ENCODE results near the gene EDAR.

Gene EDAR

DNA sequence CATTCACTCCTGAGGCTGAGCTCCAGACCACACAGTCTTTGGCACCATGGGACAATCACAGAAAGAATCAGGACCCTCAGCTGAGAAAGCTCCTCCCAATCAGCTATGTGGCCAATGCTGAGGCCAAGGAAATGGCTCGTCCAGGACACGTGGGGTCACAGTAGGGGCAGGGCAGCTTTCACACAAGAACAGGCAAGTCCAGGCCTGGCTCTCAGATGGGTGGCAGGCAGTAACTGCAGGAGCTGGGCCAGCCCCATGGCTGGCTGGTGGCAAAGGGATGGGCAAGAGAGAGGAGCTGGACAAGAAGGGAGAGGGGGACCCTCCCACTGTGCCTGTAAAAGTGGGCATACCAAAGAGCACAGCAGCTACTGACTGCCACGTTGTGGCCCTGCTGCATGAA, 12.2 kb upstream of the EDAR start:
- DNase-seq (ENCODE audit: low read depth), result no peak

DNA sequence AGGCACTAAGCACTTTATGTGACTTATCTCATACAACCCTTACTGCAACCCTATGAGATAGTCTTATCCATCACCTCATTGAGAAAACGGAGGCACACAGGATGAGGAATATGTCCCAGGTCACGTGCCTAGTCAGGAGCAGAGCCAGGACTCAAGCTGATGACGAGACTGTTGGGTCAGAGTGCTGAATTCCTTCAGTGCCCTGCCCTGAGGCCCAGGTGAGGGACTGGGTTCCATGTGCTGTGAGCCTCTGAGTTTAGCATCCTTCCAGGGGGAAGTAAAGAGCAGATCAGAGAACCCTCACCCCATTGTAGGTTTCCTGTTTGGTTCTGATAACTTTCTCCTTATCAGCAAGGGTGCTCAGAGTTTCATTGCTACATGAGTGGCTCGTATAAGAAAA, 11.7 kb upstream of the EDAR start:
- no peak for DNase-seq (ENCODE audit: low read depth)

DNA sequence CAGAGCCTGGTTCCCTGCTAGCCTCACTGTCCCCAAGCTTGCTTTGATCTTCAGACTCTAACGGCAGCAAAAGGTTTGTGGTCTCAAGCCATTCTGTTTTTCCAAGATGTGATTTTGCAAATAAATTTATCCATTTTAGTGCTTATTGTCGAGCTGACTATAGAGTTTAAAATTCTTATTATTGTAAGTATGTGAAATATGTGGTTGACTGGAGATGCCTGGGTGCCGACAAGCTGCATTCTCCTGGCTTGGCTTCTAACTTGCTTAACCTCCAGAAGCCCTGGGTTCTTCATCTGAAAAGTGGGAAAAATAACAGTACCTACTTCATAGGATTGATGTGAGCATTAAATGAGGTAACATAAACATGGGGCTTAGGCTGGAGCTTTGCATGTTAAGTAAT, 9.9 kb upstream of the EDAR start:
- peak; percentile 10 for DNase-seq (ENCODE audit: low read depth)

DNA sequence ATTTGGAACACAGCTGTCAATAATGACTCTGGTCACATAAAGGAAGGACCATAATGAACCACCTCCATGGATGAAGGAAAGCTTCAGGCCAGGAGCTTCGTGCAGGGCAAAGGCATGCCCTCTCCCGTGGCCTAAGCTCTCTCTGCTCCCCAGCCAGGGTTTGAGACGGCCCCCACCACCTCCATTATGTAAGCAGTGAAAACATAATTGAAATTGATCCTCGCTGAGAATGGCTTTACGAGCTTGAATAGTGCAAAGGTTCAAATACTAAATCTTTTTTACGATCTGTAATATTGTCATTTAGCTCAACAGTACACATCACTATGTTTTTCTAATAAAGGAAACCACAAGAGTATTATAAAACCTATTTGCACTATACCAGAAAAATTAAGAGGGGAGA, 5.2 kb upstream of the EDAR start:
- DNase-seq (ENCODE audit: low read depth), result no peak

DNA sequence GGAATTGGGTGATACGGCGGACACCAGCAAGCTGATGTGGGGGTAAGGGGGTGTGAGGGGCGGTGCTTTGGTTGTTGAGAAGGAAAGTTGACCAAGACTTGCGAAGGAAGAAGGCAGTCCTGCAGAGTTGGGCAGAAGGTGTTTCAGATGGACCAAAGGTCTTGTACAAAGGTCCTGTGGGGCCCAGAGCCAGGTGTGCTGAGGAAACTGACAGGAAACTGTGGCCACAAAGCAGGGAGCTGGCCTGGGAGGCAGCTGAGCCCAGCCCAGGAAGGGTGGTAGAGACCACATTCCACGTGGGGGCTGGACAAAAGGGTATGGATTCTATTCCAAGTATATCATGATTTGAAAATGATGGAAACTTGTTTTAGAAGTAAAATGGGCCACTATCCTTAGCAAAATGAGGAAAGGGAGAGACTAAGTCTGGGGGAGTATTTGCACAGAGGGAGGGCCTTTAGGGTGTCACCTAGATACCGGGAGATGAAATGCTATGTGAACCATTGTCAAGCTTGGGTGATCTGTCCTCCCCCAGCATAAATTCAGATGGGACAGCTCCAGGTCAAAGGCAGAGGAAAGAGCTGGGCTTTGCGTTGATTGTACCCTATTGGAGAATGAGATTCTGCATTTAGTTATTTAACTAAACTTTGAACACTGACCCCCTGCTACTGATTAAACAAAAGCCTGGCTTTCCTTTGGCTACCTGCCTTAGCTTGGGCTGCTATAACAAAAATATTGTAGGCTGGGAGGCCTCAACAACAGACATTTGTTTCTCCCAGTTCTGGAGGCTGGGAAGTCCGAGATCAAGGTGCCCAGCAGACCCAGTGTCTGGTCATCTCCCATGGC, 4.3 kb upstream of the EDAR start:
- DNase-seq (ENCODE audit: low read depth), result no peak

DNA sequence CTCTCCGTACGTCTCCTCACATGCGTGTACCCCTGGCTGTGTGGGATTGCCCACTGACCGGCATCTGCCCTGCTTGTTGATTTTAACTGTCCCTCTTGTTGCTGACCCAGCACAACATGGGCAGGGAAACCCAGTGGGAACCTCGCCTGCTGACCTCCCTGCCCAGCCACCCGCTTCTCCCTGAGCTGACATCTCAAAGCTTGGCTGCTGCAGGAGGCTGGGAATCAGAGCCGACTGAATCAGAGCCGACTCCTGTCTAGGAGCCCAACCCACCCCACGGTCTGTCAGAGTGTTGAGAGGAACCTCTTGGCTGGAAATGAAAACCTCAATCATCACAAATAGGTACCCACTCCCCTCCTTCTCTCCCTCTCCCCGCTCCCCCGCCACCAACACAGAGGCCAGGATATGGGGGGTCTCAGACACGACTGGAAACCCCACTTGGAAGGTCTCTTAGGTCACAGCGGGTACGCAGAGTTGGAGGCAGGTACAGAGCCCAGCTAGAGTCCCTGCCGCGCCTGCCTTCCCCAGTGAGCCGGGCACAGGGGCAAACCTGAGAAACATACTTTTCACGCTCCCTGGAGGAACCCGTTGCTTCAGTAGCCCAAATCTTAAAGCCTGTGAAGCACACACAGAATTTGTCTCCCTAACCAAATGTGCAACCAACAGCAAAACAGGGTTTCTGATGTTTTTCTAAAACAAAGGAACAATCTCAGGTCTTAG, 784 bp downstream of the EDAR start:
- DNase-seq (ENCODE audit: low read depth), result no peak

DNA sequence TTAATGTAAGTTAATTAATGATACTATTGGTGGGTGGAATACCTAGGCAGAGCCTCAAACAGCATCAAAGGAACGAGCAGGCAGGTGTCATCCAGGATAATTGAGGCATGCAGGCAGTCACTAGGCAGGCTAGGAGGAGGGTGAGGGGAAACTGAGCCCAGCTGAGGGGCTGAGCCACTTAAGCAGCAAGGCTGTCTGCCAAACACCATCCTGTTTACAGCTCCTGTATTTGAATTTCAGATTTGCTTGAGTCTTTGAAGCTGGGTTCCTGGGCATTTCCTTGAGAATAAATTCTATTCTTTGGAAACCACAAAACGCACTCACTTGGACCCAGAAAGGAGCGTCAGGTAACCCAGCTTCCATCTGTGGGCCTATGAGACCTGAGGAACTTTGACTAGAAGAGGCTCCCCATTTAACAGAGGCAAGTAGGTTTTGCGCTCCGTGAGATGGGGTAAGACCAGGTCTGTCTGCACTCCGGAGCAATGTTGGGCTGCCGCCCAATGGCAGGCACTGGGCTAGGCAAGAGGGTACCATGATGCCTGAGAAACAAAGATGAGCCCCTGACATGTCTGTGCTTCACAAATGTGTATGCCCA, 2.0 kb downstream of the EDAR start:
- no peak for DNase-seq (ENCODE audit: low read depth)

DNA sequence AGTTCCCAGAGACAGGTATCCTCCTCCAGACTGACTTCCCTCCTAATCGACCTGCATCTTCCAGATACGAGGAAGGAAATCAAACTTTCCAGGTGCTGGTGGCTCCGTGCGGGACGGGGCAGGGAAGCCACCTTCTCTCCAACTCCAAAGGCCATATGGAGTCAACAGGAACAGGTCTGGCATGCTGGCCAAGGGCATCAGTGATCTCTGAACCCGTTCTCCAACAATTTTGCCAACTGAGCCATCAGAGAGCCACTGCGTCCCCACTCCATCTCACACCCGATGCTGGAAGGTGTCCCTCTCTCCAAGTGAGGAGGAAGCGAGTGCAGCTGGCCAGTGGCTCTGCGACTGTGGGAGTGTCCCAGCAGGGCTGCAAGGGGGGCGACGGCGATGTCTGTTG, 5.4 kb downstream of the EDAR start:
- DNase-seq (ENCODE audit: low read depth), result no peak

DNA sequence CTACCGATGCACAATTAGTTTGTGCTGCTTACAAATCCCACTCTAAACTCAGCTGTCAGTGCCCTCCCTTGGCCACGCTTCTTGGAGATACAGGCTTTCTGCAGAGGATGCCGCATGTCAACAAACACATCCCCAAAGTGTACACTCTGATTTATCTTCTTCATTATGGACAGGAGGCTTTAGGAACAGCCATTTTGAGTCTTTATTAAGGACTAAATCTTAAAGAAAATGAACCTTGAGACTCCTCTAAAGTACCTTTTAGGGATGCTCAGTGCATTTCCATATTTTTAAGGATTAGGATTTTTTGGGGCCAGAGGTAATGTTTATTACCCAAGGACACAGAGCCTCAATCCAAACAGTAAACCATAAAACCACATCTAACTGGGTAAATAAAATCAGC, 6.0 kb downstream of the EDAR start:
- no peak for DNase-seq (ENCODE audit: low read depth)

DNA sequence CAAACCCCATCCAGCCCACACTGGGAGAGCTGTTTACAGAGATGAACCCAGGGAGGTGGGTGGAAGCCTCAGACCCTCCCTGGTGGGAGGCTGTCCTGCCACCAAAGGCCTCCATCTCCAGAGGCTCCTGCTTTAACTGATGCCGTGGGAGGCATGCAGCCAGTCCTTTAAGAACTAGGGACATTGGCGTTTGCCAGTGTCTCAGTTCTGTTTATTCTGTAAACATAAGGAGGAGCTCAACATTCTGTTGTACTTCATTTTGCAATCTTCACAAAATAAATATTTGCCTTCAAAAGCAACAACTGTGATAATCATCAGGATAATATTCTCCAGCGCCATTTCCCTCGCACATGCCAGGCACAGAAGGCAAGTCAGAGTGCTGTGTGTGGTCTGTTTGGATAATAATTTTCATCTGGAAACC, 6.8 kb downstream of the EDAR start:
- no peak for DNase-seq (ENCODE audit: low read depth)

DNA sequence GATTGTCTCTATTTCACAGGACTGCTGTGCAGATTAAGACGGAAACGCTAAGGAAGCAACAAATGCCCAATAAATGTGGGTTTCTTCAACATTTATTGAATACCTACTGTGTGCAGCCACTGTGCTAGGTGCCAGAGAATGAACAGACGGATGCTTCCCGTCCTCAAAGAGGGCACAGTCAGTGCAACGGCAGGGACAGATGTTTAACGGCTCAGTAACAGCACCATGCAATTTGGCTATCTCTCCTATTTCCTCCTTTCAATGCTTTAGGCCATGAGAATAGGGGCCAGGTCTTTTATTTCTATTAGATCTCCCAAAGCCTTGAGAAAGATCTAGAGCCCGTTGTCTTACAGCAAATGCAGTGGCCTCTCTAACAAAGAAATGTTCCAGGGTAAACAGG, 7.2 kb downstream of the EDAR start:
- no peak for DNase-seq (ENCODE audit: low read depth)

DNA sequence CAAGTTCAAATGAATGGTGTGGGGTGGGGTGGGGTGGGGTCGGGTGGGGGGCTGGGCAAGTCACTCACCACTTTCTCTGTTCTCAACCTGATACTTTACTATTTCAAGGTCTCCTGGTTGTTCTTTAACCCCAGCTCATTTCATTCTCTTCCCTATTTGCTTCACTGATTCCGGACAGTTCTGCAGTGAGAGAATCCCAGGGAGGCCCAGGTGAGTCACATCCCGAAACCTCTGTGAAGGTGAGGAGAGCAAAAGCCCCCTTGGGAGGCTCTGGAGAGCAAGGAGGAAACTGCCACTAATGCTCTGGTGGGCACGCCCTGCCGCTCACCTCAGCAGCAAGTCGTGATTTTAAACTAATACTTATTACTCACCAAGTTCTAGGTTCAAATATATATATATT, 8.9 kb downstream of the EDAR start:
- DNase-seq (ENCODE audit: low read depth), result no peak

DNA sequence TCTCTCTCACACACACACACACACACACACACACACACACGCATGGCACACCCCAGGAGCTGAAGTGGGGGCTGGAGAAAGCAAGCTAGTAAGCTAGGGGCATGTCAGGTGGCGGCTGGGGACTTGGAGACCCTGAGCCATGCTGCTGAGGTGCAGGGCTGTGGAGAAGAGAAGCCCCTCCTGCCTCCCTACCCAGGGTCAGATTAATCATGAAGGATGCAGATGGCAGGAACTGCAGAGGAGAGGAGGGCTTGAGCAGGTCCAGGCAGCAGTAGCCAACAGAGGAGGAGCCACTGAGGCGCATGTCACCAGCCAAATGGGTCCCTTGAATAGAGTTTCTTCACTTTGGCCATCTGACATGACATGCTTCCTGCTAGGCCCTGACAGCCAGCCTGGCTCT, 9.6 kb downstream of the EDAR start:
- no peak for DNase-seq (ENCODE audit: low read depth)

DNA sequence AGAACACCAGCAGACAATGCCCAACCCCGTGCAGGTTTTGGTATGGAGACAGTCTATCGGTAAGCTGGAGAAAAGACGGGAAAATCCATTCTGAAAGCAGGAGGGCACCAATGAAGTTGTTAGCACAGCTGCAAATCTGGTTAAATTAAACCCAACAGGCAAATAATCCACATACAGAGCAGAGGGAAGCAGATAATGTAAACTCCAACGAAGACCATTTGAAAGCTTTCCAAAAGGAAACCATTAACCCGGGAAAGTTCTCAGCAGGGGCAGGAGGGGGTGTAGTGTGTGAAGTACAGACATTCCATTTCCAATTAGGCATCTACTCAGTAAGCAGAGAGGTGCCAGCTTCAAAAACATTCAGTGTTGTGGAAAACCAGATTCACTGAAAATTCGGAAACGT, 10.3 kb downstream of the EDAR start:
- no peak for DNase-seq (ENCODE audit: low read depth)

DNA sequence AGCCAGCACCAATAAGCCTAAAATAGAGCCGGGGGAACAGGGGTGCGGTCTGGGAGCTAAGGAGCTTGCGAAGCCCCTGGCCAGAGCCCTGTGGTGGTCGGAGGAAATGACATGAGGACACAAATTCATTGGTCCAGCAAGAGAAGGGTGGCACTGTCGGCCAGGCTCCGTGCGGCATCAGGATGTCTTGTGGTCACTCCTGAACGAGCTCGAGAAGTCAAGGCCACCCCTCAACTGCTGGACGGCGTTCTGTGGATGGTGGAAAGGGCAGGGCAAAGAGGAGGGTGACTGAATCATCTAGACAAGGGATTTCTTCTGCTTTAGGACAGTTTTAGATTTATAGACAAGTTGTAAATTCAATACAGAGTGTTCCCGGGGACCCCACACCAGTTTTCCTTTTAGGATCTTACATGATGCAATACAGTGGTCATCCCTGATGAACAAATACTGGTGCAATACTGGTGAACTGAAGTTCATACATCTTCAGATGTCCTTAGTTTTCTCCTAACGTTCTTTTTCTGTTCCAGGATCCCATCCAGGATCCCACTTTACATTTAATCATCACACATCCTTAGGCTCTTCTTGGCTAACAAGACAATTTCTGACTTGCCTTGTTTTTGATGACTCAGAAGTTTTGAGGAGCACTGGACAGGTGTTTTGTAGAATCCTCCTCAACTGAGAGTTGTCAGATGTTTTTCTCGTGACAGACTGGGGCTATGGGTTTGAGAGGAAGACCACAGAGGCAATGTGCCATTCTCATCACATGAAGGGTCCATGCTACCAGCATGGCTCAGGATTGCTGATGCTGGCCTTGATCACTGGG, 13.2 kb downstream of the EDAR start:
- DNase-seq (ENCODE audit: low read depth), result no peak

DNA sequence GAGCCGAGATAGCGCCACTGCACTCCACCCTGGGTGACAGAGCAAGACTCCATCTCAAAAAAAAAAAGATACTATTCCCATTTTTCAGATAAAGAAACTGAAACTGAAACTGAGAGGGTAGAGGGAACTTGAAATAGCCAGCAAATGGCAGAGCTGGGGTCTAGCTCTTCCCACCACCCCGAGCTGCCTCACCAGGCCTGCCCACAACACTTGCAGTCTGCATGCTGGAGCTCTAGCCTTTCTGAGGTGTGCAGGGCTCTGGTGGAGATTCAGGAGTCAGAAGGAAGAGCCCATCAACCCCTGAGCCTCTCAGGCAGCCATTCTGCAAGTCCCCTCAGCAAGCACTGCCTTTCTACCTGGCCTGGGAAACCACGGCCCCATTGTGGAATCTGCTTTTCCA, 14.3 kb downstream of the EDAR start:
- no peak for DNase-seq (ENCODE audit: low read depth)

DNA sequence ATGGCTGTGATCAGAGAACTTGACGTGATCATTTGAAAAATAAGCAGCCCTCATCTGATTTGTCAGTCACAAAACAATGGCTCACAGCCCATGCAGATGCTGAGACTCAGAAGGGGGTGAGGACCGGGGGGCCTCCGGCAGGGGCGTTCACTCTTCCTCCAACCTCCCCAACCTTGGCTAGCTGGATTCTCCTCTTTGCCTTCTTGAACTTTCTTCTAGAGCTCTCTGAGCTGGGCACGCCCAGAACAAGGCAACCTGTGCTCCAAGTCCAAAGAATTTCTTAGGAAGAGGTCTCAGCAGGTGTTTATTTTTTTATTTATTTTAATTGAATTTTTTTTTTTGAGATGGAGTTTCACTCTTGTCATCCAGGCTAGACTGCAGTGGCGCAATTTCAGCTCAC, 16.4 kb downstream of the EDAR start:
- no peak for DNase-seq (ENCODE audit: low read depth)

DNA sequence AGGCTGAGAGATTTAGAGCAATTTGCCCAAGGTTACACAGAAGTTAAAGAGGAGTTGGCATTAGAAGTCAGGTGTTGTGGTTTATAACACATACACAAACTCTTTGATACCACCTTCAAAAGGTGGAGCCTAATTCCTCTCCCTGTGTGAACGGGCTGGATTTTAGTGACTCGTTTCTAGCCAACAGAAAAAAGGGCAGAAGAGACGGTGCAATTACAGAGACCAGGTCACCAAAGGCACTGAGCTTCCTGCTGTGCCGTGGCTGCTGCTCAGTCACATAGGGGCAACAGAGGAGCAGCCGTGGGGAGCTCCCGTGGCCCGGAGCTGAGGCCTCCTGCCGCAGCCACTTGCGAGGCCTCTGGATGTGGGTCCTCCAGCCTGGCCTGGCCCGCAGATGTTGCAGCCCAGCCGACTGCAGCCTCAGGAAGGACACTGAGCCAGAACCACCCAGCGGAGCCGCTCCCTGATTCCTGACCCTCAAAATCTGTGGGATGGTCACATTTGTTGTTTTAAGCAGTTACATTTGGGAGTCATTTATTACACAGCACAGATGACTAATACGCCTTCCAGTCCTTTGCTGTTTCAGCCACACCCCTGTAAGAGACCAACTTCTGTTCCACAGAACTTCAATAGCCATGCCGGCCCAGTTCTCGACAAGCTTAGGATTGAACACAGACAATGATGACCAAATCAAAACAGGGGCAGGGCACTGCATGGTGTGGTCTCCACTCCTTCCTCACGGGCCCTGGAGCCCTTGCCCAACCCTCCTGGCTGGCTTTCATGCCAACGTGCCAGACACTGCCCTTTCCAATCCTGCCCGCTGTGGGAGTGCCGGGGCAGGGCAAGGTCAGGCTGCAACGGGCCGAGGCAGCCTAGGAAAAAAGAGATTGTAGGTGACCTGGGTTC, 17.1 kb downstream of the EDAR start:
- DNase-seq (ENCODE audit: low read depth), result peak; percentile 31

DNA sequence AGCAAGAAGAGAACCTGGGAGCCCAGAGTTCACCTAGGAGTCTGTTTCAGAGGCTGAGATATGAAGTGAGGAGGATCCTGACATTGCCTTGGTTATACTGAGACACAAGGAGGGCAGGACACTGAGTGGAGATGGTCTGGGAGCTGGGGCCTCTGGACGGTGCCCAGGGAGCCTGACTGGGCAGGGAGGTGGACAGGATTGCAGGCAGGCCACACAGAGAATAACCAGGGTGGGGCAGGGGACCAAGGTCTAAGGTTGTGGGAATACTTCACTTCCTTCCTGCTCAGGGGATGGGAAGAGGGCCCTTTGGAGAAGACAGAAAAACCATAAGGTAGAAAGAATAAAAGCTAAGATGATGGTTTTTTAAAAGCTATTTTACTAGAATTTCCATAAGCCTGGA, 18.7 kb downstream of the EDAR start:
- no peak for DNase-seq (ENCODE audit: low read depth)

DNA sequence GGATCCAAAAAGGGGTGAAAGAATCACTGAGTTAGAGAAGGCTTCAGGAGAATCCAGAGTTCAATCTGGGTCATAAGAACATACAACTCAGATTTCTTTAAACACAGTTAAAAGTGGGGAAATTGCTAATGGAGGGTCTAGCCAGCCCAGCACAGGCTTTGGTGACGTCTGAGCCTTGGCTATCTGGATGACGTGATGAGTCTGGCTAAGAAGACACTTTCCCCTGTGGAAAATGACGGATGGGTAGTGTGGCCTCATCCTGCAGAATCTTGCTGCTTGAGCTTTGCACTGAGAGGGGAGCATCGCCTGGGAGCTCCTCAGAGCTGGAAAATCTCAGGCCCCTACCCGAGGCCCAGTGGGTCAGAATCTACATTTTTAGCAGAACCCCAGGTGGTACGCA, 19.2 kb downstream of the EDAR start:
- DNase-seq (ENCODE audit: low read depth), result no peak

DNA sequence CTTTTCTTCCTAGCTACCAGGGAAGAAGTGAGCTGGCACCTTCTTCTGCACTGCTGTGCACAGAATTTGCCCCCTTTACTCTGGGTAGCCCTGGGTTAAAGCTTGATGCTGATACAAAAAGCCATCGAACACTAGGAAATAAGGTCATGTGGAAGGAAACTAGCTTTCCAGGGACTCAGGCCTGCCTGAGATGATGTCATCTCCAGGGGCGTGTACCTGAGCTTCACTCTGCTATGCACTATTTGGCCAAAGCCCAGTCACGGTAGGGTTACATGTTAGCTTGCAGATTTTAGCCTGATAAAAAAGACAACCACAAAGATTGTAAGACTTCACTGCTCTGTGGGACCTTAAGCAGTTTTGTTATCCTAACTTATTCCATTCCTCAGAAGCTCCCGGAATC, 20.4 kb downstream of the EDAR start:
- DNase-seq (ENCODE audit: low read depth), result no peak

All from GM04503 (cell line).